Fibroblast of lung (primary cell): ENCODE measurements around the gene UHRF1. TPM values are rescaled to one million over a fixed set of nuclear protein-coding genes. Genes with fewer than 3 reads are reported as not detected.
A peak's percentile ranks its signal among the peaks of the same experiment; 100 is the strongest.

Experiments
- DNase-seq, 2 donors: peaks; one replicate each; pipeline versions ENCODE4 v3.0.0 to v3.0.0-alpha.2; 2010; ENCODE audit warnings: low read depth in 2 of 2
- H2AFZ ChIP-seq: 2 replicates; pipeline ENCODE4 v1.5.1; 2012; ENCODE audit warnings: low read length, control low read depth, inconsistent platforms
- H3K27ac ChIP-seq: 2 replicates; pipeline ENCODE4 v1.5.1; 2011; ENCODE audit warnings: low read length, control low read depth; ENCODE audit not compliant: insufficient read depth
- H3K27me3 ChIP-seq: 2 replicates; pipeline ENCODE4 v1.5.1; 2011; ENCODE audit warnings: mild to moderate bottlenecking, low read length; ENCODE audit not compliant: control insufficient read depth, insufficient read depth
- H3K36me3 ChIP-seq: 2 replicates; pipeline ENCODE4 v1.5.1; 2011; ENCODE audit warnings: low read length; ENCODE audit not compliant: control insufficient read depth, insufficient read depth
- H3K4me1 ChIP-seq: 2 replicates; pipeline ENCODE4 v1.5.1; 2011; ENCODE audit warnings: low read length; ENCODE audit not compliant: control insufficient read depth, insufficient read depth; ENCODE audit errors: extremely low read depth
- H3K4me2 ChIP-seq: 2 replicates; pipeline ENCODE4 v1.5.1; 2011; ENCODE audit warnings: low read length, control low read depth; ENCODE audit not compliant: insufficient read depth; ENCODE audit errors: extremely low read depth
- H3K4me3 ChIP-seq, 4 experiments: fragments of 200-600 bp in 1 of 4; sonication (generic) in 1 of 4; replicated peaks in 1 of 4; 2 replicates each; pipeline ENCODE4 v1.5.1; 2011 to 2016; ENCODE audit warnings: low read length in 4 of 4, low read depth in 3 of 4, mild to moderate bottlenecking in 3 of 4, control low read depth in 2 of 4, inconsistent platforms in 1 of 4, mixed read lengths in 1 of 4; ENCODE audit not compliant: insufficient read depth in 1 of 4; ENCODE audit errors: control extremely low read depth in 1 of 4
- H3K79me2 ChIP-seq: 2 replicates; pipeline ENCODE4 v1.5.1; 2012; ENCODE audit warnings: mild to moderate bottlenecking, low read length, inconsistent platforms; ENCODE audit not compliant: control insufficient read depth, insufficient read depth
- H3K9ac ChIP-seq: 2 replicates; pipeline ENCODE4 v1.5.1; 2011; ENCODE audit warnings: mild to moderate bottlenecking, low read length, control low read depth; ENCODE audit not compliant: insufficient read depth
- H3K9me3 ChIP-seq: 2 replicates; pipeline ENCODE4 v1.5.1; 2012; ENCODE audit warnings: low read depth, low read length; ENCODE audit not compliant: control insufficient read depth, insufficient read depth
- H4K20me1 ChIP-seq: 2 replicates; pipeline ENCODE4 v1.5.1; 2011; ENCODE audit warnings: low read length; ENCODE audit not compliant: control insufficient read depth, insufficient read depth; ENCODE audit errors: extremely low read depth
- CTCF ChIP-seq, 2 donors: IDR thresholded peaks in 1 of 2; conservative IDR thresholded peaks in 1 of 2; 1 replicate in 1 of 2; 2 replicates in 1 of 2; pipeline ENCODE4 v1.5.1; 2011 to 2012; ENCODE audit warnings: low read length in 2 of 2, control low read depth in 1 of 2, inconsistent platforms in 1 of 2, low read depth in 1 of 2, mild to moderate bottlenecking in 1 of 2
- EZH2 ChIP-seq: IDR thresholded peaks from 2 replicates; pipeline ENCODE4 v1.5.1; 2012; ENCODE audit warnings: low read length, control low read depth, mild to moderate bottlenecking; ENCODE audit errors: missing control alignments
- polyA plus RNA-seq, 2 donors: library from polyadenylated mRNA; depleted of rRNA in 1 of 2; stranded (reverse) in 1 of 2; unstranded in 1 of 2; fragments of >200 nt; gene quantifications; 2 replicates each; pipeline ENCODE4 v1.2.1, GENCODE V29; 2011 to 2012; ENCODE audit warnings: missing spikeins in 1 of 2
- total RNA-seq: library from RNA; depleted of rRNA; stranded (reverse); fragments of >200 nt; gene quantifications from 2 replicates; pipeline ENCODE4 v1.2.1, GENCODE V29; 2014

Gene UHRF1
- total and polyA plus RNA-seq, 2 donors (not counting 1 experiment from before 2014, with no cell fraction given), result 11.6 to 15.0 TPM

GRCh38 chr19:5002143-5002542 lies 92.8 kb downstream of the UHRF1 start:
- Histone ChIP-seq H3K27ac (peak overlapping the region; percentile 39), H2AFZ (no peak overlapping the region), H3K27me3 (no peaks in the 10 kb centered on the region), H3K9me3 (no peaks in the 10 kb centered on the region), H3K36me3 (no peaks in the 10 kb centered on the region), H3K4me3 (no peak overlapping the region), H3K79me2 (peaks cover 35% of the 10 kb centered on the region), H3K9ac (no peak overlapping the region), H4K20me1 (no peaks in the 10 kb centered on the region), H3K4me1 (no peaks in the 10 kb centered on the region), H3K4me2 (peak overlapping the region; percentile 69)
- no peak for TF ChIP-seq EZH2
- no peak for TF ChIP-seq CTCF (conservative IDR thresholded peaks at IDR 0.05 in 1 of 2, IDR thresholded peaks at IDR 0.05 in 1 of 2; ENCODE audit: low read depth in 1 of 2, low read length in 2 of 2)
- peak in 1 of 2 donors; percentile 82 for DNase-seq

DNA sequence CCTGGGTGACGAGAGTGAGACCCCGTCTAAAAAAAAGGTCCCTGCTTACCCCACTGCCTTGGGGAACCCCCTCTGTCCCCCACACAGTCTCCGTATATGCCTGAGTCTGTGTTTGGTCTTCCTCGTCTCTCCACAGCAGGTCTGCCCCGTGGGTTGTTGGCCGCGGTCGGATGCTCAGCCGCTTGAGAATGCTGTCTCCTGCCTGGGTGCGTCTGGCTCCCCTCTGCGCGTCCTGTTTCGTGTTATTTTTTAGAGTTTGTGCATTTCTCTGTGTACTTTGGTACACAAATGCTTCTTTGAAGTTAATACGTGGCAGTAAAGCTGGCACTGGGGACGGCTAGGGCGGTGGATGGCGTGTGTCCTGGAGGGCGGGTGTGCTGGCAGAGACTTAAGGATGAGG lies 94.5 kb downstream of the UHRF1 start:
- H3K4me3 ChIP-seq, result no peak overlapping the region
- TF ChIP-seq CTCF (conservative IDR thresholded peaks at IDR 0.05 in 1 of 2, IDR thresholded peaks at IDR 0.05 in 1 of 2; ENCODE audit: low read depth in 1 of 2, low read length in 2 of 2) (no peak), EZH2 (no peak)
- H3K9ac ChIP-seq, result no peak overlapping the region
- no peaks in the 10 kb centered on the region for H4K20me1 ChIP-seq
- DNase-seq, result no peak
- H3K27me3 ChIP-seq, result no peaks in the 10 kb centered on the region
- H3K4me2 ChIP-seq, result no peak overlapping the region
- H2AFZ ChIP-seq, result no peak overlapping the region
- H3K4me1 ChIP-seq, result no peaks in the 10 kb centered on the region
- H3K9me3 ChIP-seq, result no peaks in the 10 kb centered on the region
- H3K79me2 ChIP-seq, result peaks cover 32% of the 10 kb centered on the region
- H3K27ac ChIP-seq, result no peak overlapping the region
- H3K36me3 ChIP-seq, result no peaks in the 10 kb centered on the region

- H3K27me3 ChIP-seq, result no peaks in the 10 kb centered on the region
- H3K4me1 ChIP-seq, result no peaks in the 10 kb centered on the region
- H3K9me3 ChIP-seq, result no peaks in the 10 kb centered on the region
- H4K20me1 ChIP-seq, result no peaks in the 10 kb centered on the region
- no peak overlapping the region for H3K4me2 ChIP-seq
- TF ChIP-seq EZH2 (no peak), CTCF (conservative IDR thresholded peaks at IDR 0.05 in 1 of 2, IDR thresholded peaks at IDR 0.05 in 1 of 2; ENCODE audit: low read depth in 1 of 2, low read length in 2 of 2) (no peak)
- H3K27ac ChIP-seq, result no peak overlapping the region
- no peak overlapping the region for H3K4me3 ChIP-seq
- H3K79me2 ChIP-seq, result peaks cover 34% of the 10 kb centered on the region
- no peak overlapping the region for H3K9ac ChIP-seq
- no peaks in the 10 kb centered on the region for H3K36me3 ChIP-seq
- DNase-seq, result no peak
- H2AFZ ChIP-seq, result no peak overlapping the region
These were observed 95.8 kb downstream of the UHRF1 start for GRCh38 chr19:5005096-5005495.
